GM18508 (cell line): Measurements from ENCODE around the gene ZHX3.

ENCODE experiments used
- ATAC-seq: cut with Tn5 transposase; IDR thresholded peaks from one replicate; pipeline ENCODE4 v1.9.1; 2021; ENCODE audit warnings: moderate number of reproducible peaks; ENCODE audit not compliant: insufficient read depth, unreplicated experiment

Gene ZHX3

GRCh38 chr20:41304424-41305079, 13.0 kb downstream of the ZHX3 start:
- no peak for ATAC-seq

DNA sequence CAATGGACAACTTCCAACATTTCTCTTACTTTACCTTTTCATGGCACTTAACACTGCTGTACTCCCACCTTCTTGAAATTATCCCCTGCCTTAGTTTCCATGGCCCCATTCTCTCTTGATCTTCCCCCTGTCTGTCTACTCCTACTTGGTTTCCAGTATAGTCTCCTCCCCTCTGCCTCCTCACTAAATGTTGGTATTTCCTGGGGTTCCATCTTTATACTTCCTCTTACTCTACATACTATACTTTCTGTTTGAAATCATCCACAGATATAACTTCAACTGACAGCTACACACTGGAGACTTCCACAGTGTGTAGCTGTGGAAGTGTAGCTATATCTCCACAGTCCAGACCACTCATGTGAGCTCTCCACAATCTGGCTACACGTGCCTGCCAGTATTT, 13.5 kb downstream of the ZHX3 start:
- no peak for ATAC-seq

GRCh38 chr20:41300886-41301285, 16.6 kb downstream of the ZHX3 start:
- ATAC-seq = no peak

- no peak for ATAC-seq
Observed at GRCh38 chr20:41300383-41300782, 17.1 kb downstream of the ZHX3 start.

GRCh38 chr20:41299899-41300298, 17.6 kb downstream of the ZHX3 start:
- ATAC-seq = no peak

- ATAC-seq = no peak
Observed at GRCh38 chr20:41293269-41294037, 24.1 kb downstream of the ZHX3 start.

- no peak for ATAC-seq
Observed at GRCh38 chr20:41290804-41291389, 26.6 kb downstream of the ZHX3 start.

GRCh38 chr20:41287327-41287726, 30.2 kb downstream of the ZHX3 start:
- ATAC-seq = no peak

- ATAC-seq = no peak
Observed at GRCh38 chr20:41286240-41286851, 31.2 kb downstream of the ZHX3 start.

GRCh38 chr20:41279546-41280225, 37.8 kb downstream of the ZHX3 start:
- ATAC-seq = no peak

DNA sequence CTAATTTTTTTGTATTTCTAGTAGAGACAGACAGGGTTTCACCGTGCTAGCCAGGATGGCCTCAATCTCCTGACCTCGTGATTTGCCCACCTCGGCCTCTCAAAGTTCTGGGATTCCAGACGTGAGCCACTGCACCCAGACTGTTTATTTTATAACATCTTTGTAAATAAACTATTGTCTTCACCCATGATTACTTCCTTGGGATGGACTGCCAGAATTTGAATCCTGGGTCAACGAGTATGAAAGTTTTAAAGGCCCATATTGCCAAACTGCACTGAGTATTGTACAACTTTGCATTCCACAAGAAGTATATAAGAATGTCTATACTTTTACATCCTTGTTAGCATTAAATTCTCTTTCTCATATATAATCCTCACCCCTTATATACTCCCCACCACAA, 38.6 kb downstream of the ZHX3 start:
- no peak for ATAC-seq

DNA sequence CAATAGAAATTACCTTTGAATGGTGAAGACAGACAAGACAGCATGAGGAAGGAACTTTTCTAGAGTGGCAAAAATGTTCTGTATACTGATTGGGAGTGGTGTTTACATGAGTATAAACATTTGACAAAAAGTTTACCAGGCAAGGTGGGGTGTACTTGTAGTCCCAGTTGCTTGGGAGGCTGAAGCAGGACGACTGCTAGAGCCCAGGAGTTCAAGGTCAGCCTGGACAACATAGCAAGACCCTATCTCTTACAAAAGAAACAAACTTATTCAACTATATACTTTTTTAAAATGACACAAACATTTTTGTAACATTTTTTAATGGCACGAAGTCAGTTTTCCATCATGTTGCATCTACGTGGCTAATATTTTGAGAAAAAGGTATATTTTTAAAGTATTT, 40.5 kb downstream of the ZHX3 start:
- ATAC-seq = no peak

GRCh38 chr20:41276317-41276751, 41.2 kb downstream of the ZHX3 start:
- ATAC-seq = no peak

- ATAC-seq = no peak
Observed at GRCh38 chr20:41275301-41275731, 42.2 kb downstream of the ZHX3 start.

DNA sequence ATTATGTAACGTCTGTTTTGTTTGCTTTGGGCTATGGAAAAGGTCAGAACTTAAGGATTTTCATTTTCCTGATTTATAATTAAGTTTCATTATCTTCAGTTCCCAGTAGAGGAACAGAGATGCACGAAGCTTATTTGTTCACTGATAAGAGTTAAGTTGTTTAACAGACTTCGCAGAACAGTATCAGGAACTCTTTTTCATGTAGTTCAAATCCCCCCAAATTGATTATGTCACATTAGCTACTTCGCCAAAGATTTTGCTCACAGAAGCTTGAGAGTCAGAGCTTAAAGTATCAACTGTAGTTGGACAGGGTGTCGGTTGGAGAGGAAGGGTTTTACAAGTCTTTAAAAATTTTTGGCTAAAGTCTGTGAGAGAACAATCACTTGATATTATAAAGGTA, 43.4 kb downstream of the ZHX3 start:
- ATAC-seq = no peak

DNA sequence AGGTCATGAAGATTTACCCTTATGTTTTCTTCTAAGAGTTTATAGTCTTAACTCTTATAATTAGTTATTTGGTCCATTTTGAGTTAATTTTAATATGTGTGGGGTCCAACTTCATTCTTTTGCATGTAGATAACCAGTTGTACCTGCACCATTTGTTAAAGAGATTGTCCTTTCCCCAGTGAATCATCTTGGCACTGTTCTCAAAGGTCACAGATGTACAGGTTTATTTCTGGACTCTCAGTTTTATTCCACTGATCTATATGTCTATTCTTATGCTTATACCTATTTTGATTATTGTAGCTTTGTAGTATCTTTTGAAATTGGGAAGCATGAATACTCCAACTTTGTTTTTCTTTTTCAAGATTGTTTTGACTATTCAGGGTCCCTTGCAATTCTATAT, 44.1 kb downstream of the ZHX3 start:
- no peak for ATAC-seq

GRCh38 chr20:41272339-41272738, 45.2 kb downstream of the ZHX3 start:
- no peak for ATAC-seq

- no peak for ATAC-seq
Observed at GRCh38 chr20:41268917-41269652, 48.4 kb downstream of the ZHX3 start.

- ATAC-seq = no peak
Observed at GRCh38 chr20:41268402-41268801, 49.1 kb downstream of the ZHX3 start.

DNA sequence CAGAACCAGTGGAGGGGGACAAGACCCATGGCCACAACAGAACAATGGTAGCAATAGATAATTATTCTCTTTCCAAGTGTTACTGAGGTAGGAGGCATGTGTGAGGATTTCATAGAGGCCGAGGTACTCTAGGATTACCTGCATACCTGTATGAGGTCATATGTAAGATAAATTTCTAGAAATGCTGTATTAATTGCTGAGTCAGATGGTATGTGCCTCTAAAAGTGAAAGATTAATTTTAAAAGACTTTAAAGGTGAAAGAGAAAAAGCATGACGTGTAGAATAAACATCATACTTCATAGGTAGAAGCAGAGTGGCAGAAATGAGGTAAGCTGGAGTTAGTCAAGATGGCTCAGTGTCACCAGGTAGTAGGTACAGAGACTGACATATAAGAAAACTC, 51.6 kb downstream of the ZHX3 start:
- no peak for ATAC-seq
